Activated CD8-positive, alpha-beta T cell treated with anti-CD3 and anti-CD28 coated beads for 36 hours (primary cell): ENCODE data around the gene DUOXA1. TPM values are rescaled to one million over a fixed set of nuclear protein-coding genes. Genes with fewer than 3 reads are reported as not detected.
"Not testable (repeated sequence)": the region's sequence is repeated elsewhere in the genome, so short reads cannot be mapped to it uniquely, and the experiment has no call there.

ENCODE experiments used
- ATAC-seq: fragments of 200-7000 bp; cut with Tn5 transposase; one replicate; pipeline ENCODE4 v1.10.0; 2021; ENCODE audit warnings: mild to moderate bottlenecking, moderate library complexity
- CTCF ChIA-PET: fragments of 350-600 bp; sonication (Branson Sonifier 250); formaldehyde crosslinking; loops from one replicate; lab custom pipeline; 2021; ENCODE audit warnings: antibody characterized with exemption; lab: Charles Lee
- POLR2A ChIA-PET: fragments of 350-600 bp; sonication (Branson Sonifier 250); formaldehyde crosslinking; loops from one replicate; lab custom pipeline; 2021; ENCODE audit warnings: antibody characterized with exemption; lab: Charles Lee
- DNase-seq: peaks from one replicate; pipeline ENCODE4 v3.0.0-alpha.2; 2020
- H3K27ac Mint-ChIP-seq: one replicate; pipeline ENCODE4 v1.8.0; 2021; ENCODE audit warnings: mild to moderate bottlenecking, mixed read lengths
- H3K27me3 Mint-ChIP-seq: one replicate; pipeline ENCODE4 v1.8.0; 2021; ENCODE audit warnings: mixed read lengths
- H3K36me3 Mint-ChIP-seq: one replicate; pipeline ENCODE4 v1.8.0; 2021; ENCODE audit warnings: low read depth, mixed read lengths
- H3K4me1 Mint-ChIP-seq: one replicate; pipeline ENCODE4 v1.8.0; 2021; ENCODE audit warnings: low read depth, mixed read lengths
- H3K4me3 Mint-ChIP-seq: one replicate; pipeline ENCODE4 v1.8.0; 2021; ENCODE audit warnings: mild to moderate bottlenecking, moderate library complexity, mixed read lengths
- H3K9me3 Mint-ChIP-seq: one replicate; pipeline ENCODE4 v1.8.0; 2021; ENCODE audit warnings: mixed read lengths
- intact Hi-C: fragments of 100-400 bp; cut with micrococcal nuclease; formaldehyde crosslinking; loops from one replicate; pipeline ENCODE4 v1.10.0; 2022
- total RNA-seq, 2 experiments: library from RNA; stranded (reverse); gene quantifications; one replicate each; pipeline ENCODE4 v1.2.3, GENCODE V29; 2021
- TF ChIP-seq, protein P1 (sequence below): fragments of 200-600 bp; IDR thresholded peaks from one replicate; pipeline ENCODE4 v1.8.0; 2022; ENCODE audit warnings: antibody characterized with exemption, mild to moderate bottlenecking

The DUOXA1 gene
- total RNA-seq, 2 experiments from 2014 or later: not detected

- Mint-ChIP-seq H3K36me3 (no peaks in the 10 kb centered on the region), H3K4me3 (peak overlapping the region; percentile 3), H3K4me1 (peaks cover 10% of the 10 kb centered on the region), H3K9me3 (no peaks in the 10 kb centered on the region), H3K27ac (no peak overlapping the region), H3K27me3 (peaks cover 28% of the 10 kb centered on the region)
- peak; percentile 31 for DNase-seq
- intact Hi-C loops: no loop called here
- POLR2A ChIA-PET: no interaction called here
- TF ChIP-seq, protein P1, sequence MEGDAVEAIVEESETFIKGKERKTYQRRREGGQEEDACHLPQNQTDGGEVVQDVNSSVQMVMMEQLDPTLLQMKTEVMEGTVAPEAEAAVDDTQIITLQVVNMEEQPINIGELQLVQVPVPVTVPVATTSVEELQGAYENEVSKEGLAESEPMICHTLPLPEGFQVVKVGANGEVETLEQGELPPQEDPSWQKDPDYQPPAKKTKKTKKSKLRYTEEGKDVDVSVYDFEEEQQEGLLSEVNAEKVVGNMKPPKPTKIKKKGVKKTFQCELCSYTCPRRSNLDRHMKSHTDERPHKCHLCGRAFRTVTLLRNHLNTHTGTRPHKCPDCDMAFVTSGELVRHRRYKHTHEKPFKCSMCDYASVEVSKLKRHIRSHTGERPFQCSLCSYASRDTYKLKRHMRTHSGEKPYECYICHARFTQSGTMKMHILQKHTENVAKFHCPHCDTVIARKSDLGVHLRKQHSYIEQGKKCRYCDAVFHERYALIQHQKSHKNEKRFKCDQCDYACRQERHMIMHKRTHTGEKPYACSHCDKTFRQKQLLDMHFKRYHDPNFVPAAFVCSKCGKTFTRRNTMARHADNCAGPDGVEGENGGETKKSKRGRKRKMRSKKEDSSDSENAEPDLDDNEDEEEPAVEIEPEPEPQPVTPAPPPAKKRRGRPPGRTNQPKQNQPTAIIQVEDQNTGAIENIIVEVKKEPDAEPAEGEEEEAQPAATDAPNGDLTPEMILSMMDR: peak; percentile 41
- ATAC-seq: peak; percentile 45
- CTCF ChIA-PET: interaction anchor here (0.7 to 1.6 kb wide), 2 partner anchors 9 to 11 kb away, joined by 3 to 4 read pairs; no protein-coding TSS in a partner anchor
These were observed 6.7 kb upstream of the DUOXA1 start for GRCh38 chr15:45136378-45136764.

DNA sequence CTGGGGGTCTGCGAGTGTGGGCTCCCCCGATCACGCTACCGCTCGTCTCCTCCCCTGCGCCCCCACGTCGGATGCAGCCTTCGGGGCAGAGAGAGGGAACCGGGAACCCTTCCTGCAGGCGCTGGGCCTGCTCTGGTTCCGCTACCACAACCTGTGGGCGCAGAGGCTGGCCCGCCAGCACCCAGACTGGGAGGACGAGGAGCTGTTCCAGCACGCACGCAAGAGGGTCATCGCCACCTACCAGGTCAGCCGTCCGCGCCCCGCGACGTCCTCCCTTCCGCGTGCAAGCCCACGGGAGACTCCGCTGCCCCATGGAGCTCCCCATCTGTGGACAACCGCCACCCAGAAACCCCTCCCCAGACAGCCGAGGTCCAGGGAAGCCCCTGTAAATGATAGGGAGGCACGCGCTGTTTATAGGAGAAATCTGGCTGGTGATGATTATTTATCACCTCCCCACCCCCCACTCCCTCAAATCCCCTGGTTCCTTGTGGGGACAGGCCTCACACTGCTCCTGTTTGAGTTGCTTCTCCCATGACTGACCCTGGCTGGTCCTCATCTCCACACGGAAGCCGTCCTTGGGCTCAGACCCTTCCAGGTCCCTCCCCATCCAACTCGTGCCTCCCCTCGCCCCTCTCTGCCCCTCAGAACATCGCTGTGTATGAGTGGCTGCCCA is 6.2 kb upstream of the DUOXA1 start:
- ATAC-seq, H3K36me3 Mint-ChIP-seq, intact Hi-C loops, H3K27ac Mint-ChIP-seq, POLR2A ChIA-PET, H3K9me3 Mint-ChIP-seq, DNase-seq: not testable (repeated sequence)
- CTCF ChIA-PET: interaction anchor here (0.7 to 6.9 kb wide), 3 partner anchors 9 to 19 kb away, joined by 3 to 48 read pairs (median 4); no protein-coding TSS in a partner anchor
- peaks cover 10% of the 10 kb centered on the region for H3K4me1 Mint-ChIP-seq
- H3K4me3 Mint-ChIP-seq: peak overlapping the region; percentile 3
- peaks cover 28% of the 10 kb centered on the region for H3K27me3 Mint-ChIP-seq

DNA sequence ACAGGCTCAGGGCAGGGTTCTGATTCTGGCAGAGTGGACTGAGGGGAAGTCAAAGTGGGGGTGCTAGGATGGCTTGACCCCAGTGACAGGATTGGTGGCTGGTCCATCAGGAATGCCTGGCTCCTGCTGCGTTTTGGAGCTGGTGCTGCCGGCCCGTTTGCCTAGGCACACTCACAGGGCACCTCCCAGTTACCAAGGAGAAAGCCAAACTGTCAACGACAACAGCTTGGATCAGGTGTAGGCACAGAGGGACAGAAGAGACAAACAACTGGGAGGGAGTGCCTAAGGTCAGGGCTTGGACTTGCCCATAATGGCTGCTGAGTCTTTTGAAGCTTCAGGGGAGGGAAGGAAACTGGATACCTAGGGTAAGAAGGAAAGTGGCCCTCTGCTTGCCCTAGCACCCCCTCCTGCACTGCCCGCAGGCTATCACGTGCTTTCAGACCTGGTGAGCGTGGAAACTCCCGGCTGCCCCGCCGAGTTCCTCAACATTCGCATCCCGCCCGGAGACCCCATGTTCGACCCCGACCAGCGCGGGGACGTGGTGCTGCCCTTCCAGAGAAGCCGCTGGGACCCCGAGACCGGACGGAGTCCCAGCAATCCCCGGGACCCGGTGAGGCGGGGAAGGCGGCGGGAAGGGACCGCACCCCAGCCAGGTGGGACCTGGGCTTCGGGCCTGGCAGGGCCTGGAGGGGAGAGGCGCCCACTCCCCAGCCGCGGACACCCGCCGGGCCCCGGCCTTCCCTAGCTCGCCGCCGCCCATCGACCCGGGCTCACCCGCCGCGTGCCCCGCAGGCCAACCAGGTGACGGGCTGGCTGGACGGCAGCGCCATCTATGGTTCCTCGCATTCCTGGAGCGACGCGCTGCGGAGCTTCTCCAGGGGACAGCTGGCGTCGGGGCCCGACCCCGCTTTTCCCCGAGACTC is 5.3 kb upstream of the DUOXA1 start:
- H3K9me3 Mint-ChIP-seq: no peaks in the 10 kb centered on the region
- TF ChIP-seq, protein P1: no peak
- DNase-seq: peak; percentile 26
- H3K4me3 Mint-ChIP-seq: peak overlapping the region; percentile 37
- peak; percentile 63 for ATAC-seq
- CTCF ChIA-PET: interaction anchor here (1.6 to 6.9 kb wide), 2 partner anchors 8 to 18 kb away, joined by 4 to 48 read pairs; no protein-coding TSS in a partner anchor
- peaks cover 10% of the 10 kb centered on the region for H3K4me1 Mint-ChIP-seq
- intact Hi-C loops: no loop called here
- POLR2A ChIA-PET: no interaction called here
- no peak overlapping the region for H3K27ac Mint-ChIP-seq
- H3K27me3 Mint-ChIP-seq: peaks cover 35% of the 10 kb centered on the region
- no peaks in the 10 kb centered on the region for H3K36me3 Mint-ChIP-seq

GRCh38 chr15:45134046-45134445 is 4.4 kb upstream of the DUOXA1 start:
- Mint-ChIP-seq H3K4me3 (no peak overlapping the region), H3K27me3 (peaks cover 39% of the 10 kb centered on the region), H3K36me3 (no peaks in the 10 kb centered on the region), H3K4me1 (peaks cover 10% of the 10 kb centered on the region), H3K27ac (no peak overlapping the region), H3K9me3 (no peaks in the 10 kb centered on the region)
- CTCF ChIA-PET: interaction anchor here (6.9 kb wide), 1 partner anchor 17 kb away, joined by 48 read pairs; no protein-coding TSS in a partner anchor
- POLR2A ChIA-PET: no interaction called here
- TF ChIP-seq, protein P1: no peak
- ATAC-seq (no peak), DNase-seq (no peak)
- intact Hi-C loops: no loop called here

- Mint-ChIP-seq H3K27me3 (peaks cover 44% of the 10 kb centered on the region), H3K9me3 (no peaks in the 10 kb centered on the region), H3K27ac (no peak overlapping the region), H3K4me3 (no peak overlapping the region), H3K4me1 (peaks cover 10% of the 10 kb centered on the region), H3K36me3 (no peaks in the 10 kb centered on the region)
- ATAC-seq (no peak), DNase-seq (no peak)
- intact Hi-C loops: no loop called here
- ChIA-PET CTCF (interaction anchor here (1.2 to 6.9 kb wide), 2 partner anchors 16 kb away, joined by 3 to 48 read pairs; no protein-coding TSS in a partner anchor), POLR2A (no interaction called here)
- TF ChIP-seq, protein P1: no peak
These were observed 3.9 kb upstream of the DUOXA1 start for GRCh38 chr15:45133561-45133920.
